Panc1 (cell line): ENCODE data around the gene PLCD3. TPM values are rescaled to one million over a fixed set of nuclear protein-coding genes. Genes with fewer than 3 reads are reported as not detected.

ENCODE experiments used
- ATAC-seq: fragments of 200-7000 bp; cut with Tn5 transposase; 2 replicates; pipeline ENCODE4 v1.9.1; 2020; ENCODE audit warnings: mild to moderate bottlenecking, moderate library complexity
- BruUV-seq: library from RNA; stranded (reverse); fragments of 400-500 nt; replicated peaks from 2 replicates; lab custom pipeline; 2021; lab: Mats Ljungman, UMichigan
- CTCF ChIA-PET: fragments of 300-600 bp; sonication (Branson Sonifier 250); formaldehyde crosslinking; loops from one replicate; lab custom pipeline; 2022; ENCODE audit warnings: antibody characterized with exemption; lab: Charles Lee
- POLR2A ChIA-PET: fragments of 300-600 bp; sonication (Branson Sonifier 250); formaldehyde crosslinking; loops from one replicate; lab custom pipeline; 2022; ENCODE audit warnings: antibody characterized with exemption; lab: Charles Lee
- DNase-seq: peaks from one replicate; pipeline ENCODE4 v3.0.0-alpha.2; 2010; ENCODE audit warnings: low read depth, low spot score
- H3K27ac ChIP-seq: 2 replicates; pipeline ENCODE4 v1.5.1; 2011; ENCODE audit warnings: mild to moderate bottlenecking, low read length, inconsistent platforms
- H3K27me3 ChIP-seq: fragments of 200-500 bp; sonication (Bioruptor generic); 2 replicates; pipeline ENCODE4 v1.6.0; 2014; ENCODE audit warnings: low read length, inconsistent platforms; ENCODE audit not compliant: control insufficient read depth, insufficient read depth
- H3K36me3 ChIP-seq: fragments of 200-500 bp; sonication (Bioruptor generic); 2 replicates; pipeline ENCODE4 v1.5.1; 2014; ENCODE audit warnings: inconsistent platforms, mild to moderate bottlenecking, low read length, moderate library complexity; ENCODE audit not compliant: control insufficient read depth, insufficient read depth
- H3K4me1 ChIP-seq: 2 replicates; pipeline ENCODE4 v1.5.1; 2011; ENCODE audit warnings: inconsistent platforms, mild to moderate bottlenecking, low read length, moderate library complexity; ENCODE audit not compliant: control insufficient read depth, insufficient read depth
- H3K4me3 ChIP-seq, 2 experiments: 2 replicates each; pipeline ENCODE4 v1.5.1; 2011 to 2012; ENCODE audit warnings: low read depth in 2 of 2, low read length in 2 of 2, mild to moderate bottlenecking in 2 of 2, inconsistent platforms in 1 of 2, moderate library complexity in 1 of 2
- H3K9me3 ChIP-seq: fragments of 200-500 bp; sonication (Bioruptor generic); 2 replicates; pipeline ENCODE4 v1.5.1; 2014; ENCODE audit warnings: low read depth, mild to moderate bottlenecking, inconsistent platforms, low read length, moderate library complexity; ENCODE audit not compliant: control insufficient read depth, insufficient read depth
- POLR2AphosphoS5 ChIP-seq: IDR thresholded peaks from 2 replicates; pipeline ENCODE4 v1.6.1; 2012; ENCODE audit warnings: mild to moderate bottlenecking, low read depth, low read length, moderate library complexity
- REST ChIP-seq, 2 experiments: IDR thresholded peaks; 2 replicates each; pipeline ENCODE4 v1.6.1; 2011 to 2012; ENCODE audit warnings: low read depth in 2 of 2, control low read depth in 1 of 2, low read length in 1 of 2, mild to moderate bottlenecking in 1 of 2, moderate library complexity in 1 of 2; ENCODE audit not compliant: insufficient read depth in 1 of 2
- SIN3A ChIP-seq: IDR thresholded peaks from 2 replicates; pipeline ENCODE4 v1.6.1; 2012; ENCODE audit warnings: low read depth, mild to moderate bottlenecking, low read length, moderate library complexity, borderline replicate concordance; ENCODE audit not compliant: insufficient read depth
- TCF7L2 ChIP-seq: IDR thresholded peaks from 2 replicates; pipeline ENCODE4 v1.6.1; 2011; ENCODE audit warnings: mild to moderate bottlenecking, low read depth, low read length, inconsistent platforms
- in situ Hi-C: cut with HindIII; loops from 2 replicates; pipeline ENCODE4 v1.10.0; 2016; ENCODE audit warnings: low sequenced_read_pairs, low pct_unique_long_range_greater_than_20kb
- intact Hi-C: fragments of 100-400 bp; cut with micrococcal nuclease; formaldehyde crosslinking; loops from one replicate; pipeline ENCODE4 v1.10.0; 2022; ENCODE audit not compliant: unreplicated experiment
- total RNA-seq: library from RNA; stranded (reverse); gene quantifications from one replicate; pipeline ENCODE4 v1.2.1, GENCODE V29; 2021; ENCODE audit not compliant: unreplicated experiment
- TF ChIP-seq, protein P1 (sequence below): fragments of 450-650 bp; IDR thresholded peaks from 2 replicates; pipeline ENCODE4 v1.5.1; 2017; ENCODE audit warnings: mild to moderate bottlenecking

Gene PLCD3
- total RNA-seq, 1 experiment from 2014 or later = 125 TPM

GRCh38 chr17:45112559-45113423 is 19.5 kb downstream of the PLCD3 start:
- no TSS peak for BruUV-seq
- Histone ChIP-seq H3K4me1 (peaks cover 13% of the 10 kb centered on the region), H3K27ac (no peak overlapping the region), H3K36me3 (no peaks in the 10 kb centered on the region), H3K4me3 (no peak overlapping the region), H3K9me3 (no peaks in the 10 kb centered on the region), H3K27me3 (no peaks in the 10 kb centered on the region)
- DNase-seq = no peak
- ChIA-PET CTCF (interaction anchor here (0.5 kb wide), 1 partner anchor 23 kb away, joined by 3 read pairs; the partner anchor contains the start of gene ACBD4), POLR2A (no interaction called here)
- intact Hi-C loops (no loop called here), in situ Hi-C loops (no loop called here)
- ATAC-seq = no peak
- TF ChIP-seq REST (IDR thresholded peaks at IDR 0.05; ENCODE audit: insufficient read depth in 1 of 2, low read depth in 2 of 2, low read length in 1 of 2) (no peak), POLR2AphosphoS5 (no peak), TCF7L2 (no peak), SIN3A (no peak)
- TF ChIP-seq, protein P1, sequence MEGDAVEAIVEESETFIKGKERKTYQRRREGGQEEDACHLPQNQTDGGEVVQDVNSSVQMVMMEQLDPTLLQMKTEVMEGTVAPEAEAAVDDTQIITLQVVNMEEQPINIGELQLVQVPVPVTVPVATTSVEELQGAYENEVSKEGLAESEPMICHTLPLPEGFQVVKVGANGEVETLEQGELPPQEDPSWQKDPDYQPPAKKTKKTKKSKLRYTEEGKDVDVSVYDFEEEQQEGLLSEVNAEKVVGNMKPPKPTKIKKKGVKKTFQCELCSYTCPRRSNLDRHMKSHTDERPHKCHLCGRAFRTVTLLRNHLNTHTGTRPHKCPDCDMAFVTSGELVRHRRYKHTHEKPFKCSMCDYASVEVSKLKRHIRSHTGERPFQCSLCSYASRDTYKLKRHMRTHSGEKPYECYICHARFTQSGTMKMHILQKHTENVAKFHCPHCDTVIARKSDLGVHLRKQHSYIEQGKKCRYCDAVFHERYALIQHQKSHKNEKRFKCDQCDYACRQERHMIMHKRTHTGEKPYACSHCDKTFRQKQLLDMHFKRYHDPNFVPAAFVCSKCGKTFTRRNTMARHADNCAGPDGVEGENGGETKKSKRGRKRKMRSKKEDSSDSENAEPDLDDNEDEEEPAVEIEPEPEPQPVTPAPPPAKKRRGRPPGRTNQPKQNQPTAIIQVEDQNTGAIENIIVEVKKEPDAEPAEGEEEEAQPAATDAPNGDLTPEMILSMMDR = no peak

GRCh38 chr17:45111850-45112249 is 20.5 kb downstream of the PLCD3 start:
- H3K27me3 ChIP-seq = no peaks in the 10 kb centered on the region
- no peak overlapping the region for H3K27ac ChIP-seq
- no TSS peak for BruUV-seq
- no peak for TF ChIP-seq TCF7L2
- TF ChIP-seq, protein P1 = no peak
- no peak for TF ChIP-seq REST (IDR thresholded peaks at IDR 0.05; ENCODE audit: insufficient read depth in 1 of 2, low read depth in 2 of 2, low read length in 1 of 2)
- TF ChIP-seq POLR2AphosphoS5 = no peak
- no peak for TF ChIP-seq SIN3A
- DNase-seq (no peak), ATAC-seq (no peak)
- no peaks in the 10 kb centered on the region for H3K9me3 ChIP-seq
- H3K36me3 ChIP-seq = no peaks in the 10 kb centered on the region
- in situ Hi-C loops = no loop called here
- no peak overlapping the region for H3K4me3 ChIP-seq
- CTCF ChIA-PET = interaction anchor here (0.5 to 0.7 kb wide), 3 partner anchors 13 to 65 kb away, joined by 3 to 9 read pairs (median 3); no protein-coding TSS in a partner anchor
- intact Hi-C loops = no loop called here
- H3K4me1 ChIP-seq = peaks cover 13% of the 10 kb centered on the region
- POLR2A ChIA-PET = no interaction called here
